ENCODE measurements around the gene LRRN3. TPM values are rescaled to one million over a fixed set of nuclear protein-coding genes. Genes with fewer than 3 reads are reported as not detected.
A peak's percentile ranks its signal among the peaks of the same experiment; 100 is the strongest.

Gene LRRN3
- total and polyA plus RNA-seq, 5 donors from 2014 or later, result 1.3 to 2.3 (median 1.7) TPM

- H3K4me3 Mint-ChIP-seq, result peak overlapping the region in 2 of 4 donors; percentile 7 to 38
Measured at GRCh38 chr7:111098011-111098925, 7.3 kb downstream of the LRRN3 start.

GRCh38 chr7:111098926-111099250, 8.0 kb downstream of the LRRN3 start:
- Mint-ChIP-seq H3K27me3 (peaks cover 8% of the 10 kb centered on the region), H3K4me1 (peaks cover 0 to 19% (median 6%) of the 10 kb centered on the region in 4 donors), H3K27ac (no peak overlapping the region), H3K9me3 (no peaks in the 10 kb centered on the region), H3K4me3 (no peak overlapping the region), H3K36me3 (no peaks in the 10 kb centered on the region)
- Histone ChIP-seq H3K36me3 (ENCODE audit: control insufficient read depth, insufficient read depth, low read length) (no peaks in the 10 kb centered on the region), H3K4me1 (ENCODE audit: control insufficient read depth, insufficient read depth, low read length, poor library complexity, severe bottlenecking) (no peaks in the 10 kb centered on the region), H3K9me3 (ENCODE audit: control insufficient read depth in 2 of 2, low read length in 2 of 2) (no peaks in the 10 kb centered on the region), H3K27me3 (ENCODE audit: control insufficient read depth, insufficient read depth, low read length) (no peaks in the 10 kb centered on the region), H3K27ac (ENCODE audit: insufficient read depth, low read length, poor library complexity, severe bottlenecking) (no peak overlapping the region), H3K4me3 (ENCODE audit: low read depth, low read length) (no peak overlapping the region)
- ATAC-seq (ENCODE audit: low read depth in 2 of 2) (no peak), DNase-seq (no peak)

More at GRCh38 chr7:111098011-111098925, 7.3 kb downstream of the LRRN3 start:
- DNase-seq, result peak; percentile 13 to 86 (median 57)
- Mint-ChIP-seq H3K27ac (peak overlapping the region in 1 of 3 donors; percentile 7), H3K4me1 (peaks cover 0 to 23% (median 6%) of the 10 kb centered on the region in 4 donors), H3K36me3 (no peaks in the 10 kb centered on the region), H3K9me3 (no peaks in the 10 kb centered on the region), H3K27me3 (peaks cover 8% of the 10 kb centered on the region)
- H3K27ac ChIP-seq (ENCODE audit: insufficient read depth, low read length, poor library complexity, severe bottlenecking), result no peak overlapping the region
- ATAC-seq (ENCODE audit: low read depth in 2 of 2), result peak; percentile 83 to 86
- H3K27me3 ChIP-seq (ENCODE audit: control insufficient read depth, insufficient read depth, low read length), result no peaks in the 10 kb centered on the region
- H3K9me3 ChIP-seq (ENCODE audit: control insufficient read depth in 2 of 2, low read length in 2 of 2), result no peaks in the 10 kb centered on the region
- no peaks in the 10 kb centered on the region for H3K36me3 ChIP-seq (ENCODE audit: control insufficient read depth, insufficient read depth, low read length)
- H3K4me1 ChIP-seq (ENCODE audit: control insufficient read depth, insufficient read depth, low read length, poor library complexity, severe bottlenecking), result no peaks in the 10 kb centered on the region
- H3K4me3 ChIP-seq (ENCODE audit: low read depth, low read length), result peak overlapping the region; percentile 29

- ATAC-seq (ENCODE audit: low read depth in 2 of 2) (no peak), DNase-seq (no peak)
- Mint-ChIP-seq H3K4me3 (no peak overlapping the region), H3K27ac (no peak overlapping the region), H3K36me3 (no peaks in the 10 kb centered on the region), H3K9me3 (no peaks in the 10 kb centered on the region), H3K27me3 (peaks cover 4% of the 10 kb centered on the region), H3K4me1 (peaks cover 0 to 9% (median 6%) of the 10 kb centered on the region in 4 donors)
- no peaks in the 10 kb centered on the region for H3K27me3 ChIP-seq (ENCODE audit: control insufficient read depth, insufficient read depth, low read length)
- no peak overlapping the region for H3K4me3 ChIP-seq (ENCODE audit: low read depth, low read length)
- H3K27ac ChIP-seq (ENCODE audit: insufficient read depth, low read length, poor library complexity, severe bottlenecking), result no peak overlapping the region
- H3K9me3 ChIP-seq (ENCODE audit: control insufficient read depth in 2 of 2, low read length in 2 of 2), result no peaks in the 10 kb centered on the region
- H3K4me1 ChIP-seq (ENCODE audit: control insufficient read depth, insufficient read depth, low read length, poor library complexity, severe bottlenecking), result no peaks in the 10 kb centered on the region
- no peaks in the 10 kb centered on the region for H3K36me3 ChIP-seq (ENCODE audit: control insufficient read depth, insufficient read depth, low read length)
Measured at GRCh38 chr7:111101856-111102646, 11.1 kb downstream of the LRRN3 start.

- no peak overlapping the region for H3K27ac Mint-ChIP-seq
- H3K36me3 Mint-ChIP-seq, result no peaks in the 10 kb centered on the region
- H3K9me3 Mint-ChIP-seq, result no peaks in the 10 kb centered on the region
- H3K4me3 Mint-ChIP-seq, result no peak overlapping the region
- H3K27ac ChIP-seq (ENCODE audit: insufficient read depth, low read length, poor library complexity, severe bottlenecking), result no peak overlapping the region
- H3K4me3 ChIP-seq (ENCODE audit: low read depth, low read length), result no peak overlapping the region
- peaks cover 4% of the 10 kb centered on the region for H3K27me3 Mint-ChIP-seq
- H3K4me1 Mint-ChIP-seq, result peaks cover 0 to 8% (median 5%) of the 10 kb centered on the region in 4 donors
- no peak for ATAC-seq (ENCODE audit: low read depth in 2 of 2)
- H3K9me3 ChIP-seq (ENCODE audit: control insufficient read depth in 2 of 2, low read length in 2 of 2), result no peaks in the 10 kb centered on the region
- H3K27me3 ChIP-seq (ENCODE audit: control insufficient read depth, insufficient read depth, low read length), result no peaks in the 10 kb centered on the region
- DNase-seq, result no peak
- H3K4me1 ChIP-seq (ENCODE audit: control insufficient read depth, insufficient read depth, low read length, poor library complexity, severe bottlenecking), result no peaks in the 10 kb centered on the region
- H3K36me3 ChIP-seq (ENCODE audit: control insufficient read depth, insufficient read depth, low read length), result no peaks in the 10 kb centered on the region
Measured at GRCh38 chr7:111103136-111103535, 12.2 kb downstream of the LRRN3 start.

- peaks cover 4% of the 10 kb centered on the region for H3K27me3 Mint-ChIP-seq
- no peak for DNase-seq
- no peaks in the 10 kb centered on the region for H3K36me3 Mint-ChIP-seq
- no peaks in the 10 kb centered on the region for H3K27me3 ChIP-seq (ENCODE audit: control insufficient read depth, insufficient read depth, low read length)
- ATAC-seq (ENCODE audit: low read depth in 2 of 2), result no peak
- no peak overlapping the region for H3K4me3 ChIP-seq (ENCODE audit: low read depth, low read length)
- H3K4me1 ChIP-seq (ENCODE audit: control insufficient read depth, insufficient read depth, low read length, poor library complexity, severe bottlenecking), result no peaks in the 10 kb centered on the region
- no peak overlapping the region for H3K4me3 Mint-ChIP-seq
- H3K9me3 ChIP-seq (ENCODE audit: control insufficient read depth in 2 of 2, low read length in 2 of 2), result no peaks in the 10 kb centered on the region
- no peaks in the 10 kb centered on the region for H3K36me3 ChIP-seq (ENCODE audit: control insufficient read depth, insufficient read depth, low read length)
- H3K27ac ChIP-seq (ENCODE audit: insufficient read depth, low read length, poor library complexity, severe bottlenecking), result no peak overlapping the region
- H3K9me3 Mint-ChIP-seq, result no peaks in the 10 kb centered on the region
- H3K4me1 Mint-ChIP-seq, result peaks cover 0 to 3% (median under 1%) of the 10 kb centered on the region in 4 donors
- H3K27ac Mint-ChIP-seq, result no peak overlapping the region
Measured at GRCh38 chr7:111103678-111104274, 12.8 kb downstream of the LRRN3 start.

GRCh38 chr7:111104710-111105109, 13.8 kb downstream of the LRRN3 start:
- no peak overlapping the region for H3K4me3 ChIP-seq (ENCODE audit: low read depth, low read length)
- no peaks in the 10 kb centered on the region for H3K36me3 ChIP-seq (ENCODE audit: control insufficient read depth, insufficient read depth, low read length)
- no peak for ATAC-seq (ENCODE audit: low read depth in 2 of 2)
- peaks cover 4% of the 10 kb centered on the region for H3K27me3 Mint-ChIP-seq
- no peak for DNase-seq
- H3K27me3 ChIP-seq (ENCODE audit: control insufficient read depth, insufficient read depth, low read length), result no peaks in the 10 kb centered on the region
- no peak overlapping the region for H3K27ac Mint-ChIP-seq
- no peak overlapping the region for H3K4me3 Mint-ChIP-seq
- no peaks in the 10 kb centered on the region for H3K9me3 Mint-ChIP-seq
- H3K36me3 Mint-ChIP-seq, result no peaks in the 10 kb centered on the region
- H3K4me1 Mint-ChIP-seq, result no peaks in the 10 kb centered on the region
- H3K9me3 ChIP-seq (ENCODE audit: control insufficient read depth in 2 of 2, low read length in 2 of 2), result no peaks in the 10 kb centered on the region
- no peak overlapping the region for H3K27ac ChIP-seq (ENCODE audit: insufficient read depth, low read length, poor library complexity, severe bottlenecking)
- no peaks in the 10 kb centered on the region for H3K4me1 ChIP-seq (ENCODE audit: control insufficient read depth, insufficient read depth, low read length, poor library complexity, severe bottlenecking)

GRCh38 chr7:111105269-111105668, 14.3 kb downstream of the LRRN3 start:
- no peaks in the 10 kb centered on the region for H3K27me3 ChIP-seq (ENCODE audit: control insufficient read depth, insufficient read depth, low read length)
- peaks cover 4% of the 10 kb centered on the region for H3K27me3 Mint-ChIP-seq
- no peaks in the 10 kb centered on the region for H3K36me3 Mint-ChIP-seq
- ATAC-seq (ENCODE audit: low read depth in 2 of 2) (no peak), DNase-seq (no peak)
- no peaks in the 10 kb centered on the region for H3K9me3 ChIP-seq (ENCODE audit: control insufficient read depth in 2 of 2, low read length in 2 of 2)
- H3K27ac Mint-ChIP-seq, result no peak overlapping the region
- H3K27ac ChIP-seq (ENCODE audit: insufficient read depth, low read length, poor library complexity, severe bottlenecking), result no peak overlapping the region
- H3K36me3 ChIP-seq (ENCODE audit: control insufficient read depth, insufficient read depth, low read length), result no peaks in the 10 kb centered on the region
- H3K4me1 ChIP-seq (ENCODE audit: control insufficient read depth, insufficient read depth, low read length, poor library complexity, severe bottlenecking), result no peaks in the 10 kb centered on the region
- no peaks in the 10 kb centered on the region for H3K4me1 Mint-ChIP-seq
- no peaks in the 10 kb centered on the region for H3K9me3 Mint-ChIP-seq
- H3K4me3 ChIP-seq (ENCODE audit: low read depth, low read length), result no peak overlapping the region
- no peak overlapping the region for H3K4me3 Mint-ChIP-seq
